Stomach (tissue), 9 donors: Measurements from ENCODE around the gene CHD9. TPM values are rescaled to one million over a fixed set of nuclear protein-coding genes. Genes with fewer than 3 reads are reported as not detected.

Experiments
- DNase-seq, 2 donors: peaks; one replicate each; pipeline versions ENCODE4 v3.0.0 to v3.0.0-alpha.2; 2013 to 2019
- H3K27ac ChIP-seq, 5 donors: fragments of 200-600 bp in 4 of 5; sonication (generic) in 4 of 5; one replicate each; pipeline ENCODE4 v1.5.1; 2013 to 2019; ENCODE audit warnings: mild to moderate bottlenecking in 1 of 5, moderate library complexity in 1 of 5
- H3K27me3 ChIP-seq, 3 donors: fragments of 200-600 bp; sonication (generic); one replicate each; pipeline ENCODE4 v1.5.1; 2017 to 2019; ENCODE audit warnings: mixed run types in 1 of 3
- H3K36me3 ChIP-seq, 4 donors: fragments of 200-600 bp; sonication (generic); 1 replicate in 3 of 4; 2 replicates in 1 of 4; pipeline ENCODE4 v1.5.1; 2016 to 2019
- H3K4me1 ChIP-seq, 4 donors: fragments of 200-600 bp; sonication (generic); one replicate each; pipeline ENCODE4 v1.5.1; 2016 to 2019
- H3K4me3 ChIP-seq, 4 donors: fragments of 200-600 bp; sonication (generic) in 3 of 4; one replicate each; pipeline ENCODE4 v1.5.1; 2016 to 2019; ENCODE audit warnings: mild to moderate bottlenecking in 1 of 4
- H3K9me3 ChIP-seq, 4 donors: fragments of 200-600 bp; sonication (generic); one replicate each; pipeline ENCODE4 v1.5.1; 2016 to 2019
- EP300 ChIP-seq: sonication (generic); formaldehyde crosslinking; IDR thresholded peaks from one replicate; pipeline ENCODE4 v1.6.1; 2017; ENCODE audit warnings: antibody characterized with exemption
- POLR2A ChIP-seq, 4 donors: fragments of 450-650 bp; IDR thresholded peaks; one replicate each; pipeline ENCODE4 v1.6.1; 2016; ENCODE audit warnings: antibody characterized with exemption in 4 of 4, control low read depth in 2 of 4, mild to moderate bottlenecking in 1 of 4, moderate library complexity in 1 of 4
- POLR2AphosphoS5 ChIP-seq, 3 donors: sonication (generic); formaldehyde crosslinking; IDR thresholded peaks; one replicate each; pipeline ENCODE4 v1.6.1; 2016; ENCODE audit warnings: antibody characterized with exemption in 3 of 3
- WGBS, 5 donors: extraction: QIAGEN DNeasy Blood & Tissue Kit in 3 of 5; methylation state at CpG; one replicate each; pipeline versions ENCODE4 v1.1.5 to v1.1.7; 2013 to 2018; 5-methylcytosine and 5-hydroxymethylcytosine counted together
- intact Hi-C: fragments of 100-400 bp; cut with DNase I; formaldehyde crosslinking; loops from one replicate; pipeline ENCODE4 v1.15.1; 2023; ENCODE audit warnings: low total_unique reads
- polyA plus RNA-seq, 3 donors: library from polyadenylated mRNA; stranded (reverse); fragments of 200-250 nt; gene quantifications; one replicate each; pipeline ENCODE4 v1.2.3, GENCODE V29; 2013
- total RNA-seq, 5 donors: library from RNA; depleted of rRNA; stranded (reverse); fragments of >200 nt; gene quantifications; one replicate each; pipeline versions ENCODE4 v1.1.0 to v1.2.3, GENCODE V29; 2014 to 2016
- TF ChIP-seq, protein P1 (sequence below), 7 experiments: fragments of 450-650 bp in 4 of 7; fragments of 200-600 bp in 3 of 7; sonication (generic) in 3 of 7; IDR thresholded peaks; one replicate each; pipeline ENCODE4 v1.5.1; 2016 to 2019; ENCODE audit warnings: antibody characterized with exemption in 7 of 7, control low read depth in 2 of 7, mild to moderate bottlenecking in 1 of 7
- donor health status: healthy with polysubstance abuse.
- donor health status: Bipolar disorder and iron deficiency.
- donor health status: healthy.

Gene CHD9
- total and polyA plus RNA-seq, 8 donors = 8.1 to 224 (median 29.4) TPM

DNA sequence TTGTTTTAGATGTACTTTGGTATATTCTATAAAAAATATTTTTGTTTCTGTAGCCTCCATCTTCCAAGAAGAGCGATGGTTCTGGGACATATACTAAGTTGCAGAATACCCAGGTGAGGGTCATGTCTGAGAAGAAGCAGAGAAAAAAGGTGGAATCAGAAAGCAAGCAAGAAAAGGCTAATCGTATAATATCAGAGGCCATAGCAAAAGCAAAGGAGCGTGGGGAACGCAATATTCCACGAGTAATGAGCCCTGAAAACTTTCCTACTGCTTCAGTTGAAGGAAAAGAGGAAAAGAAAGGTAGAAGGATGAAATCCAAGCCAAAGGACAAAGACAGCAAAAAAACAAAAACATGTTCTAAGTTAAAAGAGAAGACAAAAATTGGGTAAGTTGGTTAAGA lies 154.6 kb downstream of the CHD9 start:
- Histone ChIP-seq H3K36me3 (peaks cover 0 to 3% (median 0%) of the 10 kb centered on the region in 4 donors), H3K27me3 (no peaks in the 10 kb centered on the region), H3K9me3 (no peaks in the 10 kb centered on the region), H3K4me1 (peaks cover 0 to 69% (median 38%) of the 10 kb centered on the region in 4 donors), H3K4me3 (peak overlapping the region; percentile 21 to 44 (median 28)), H3K27ac (peak overlapping the region in 4 of 5 donors; percentile 77 to 88 (median 82))
- WGBS, 5 donors = 18 to 45% (median 26%) methylated on average over 5 of the region's 5 CpGs
- peak in 1 of 2 donors; percentile 15 for DNase-seq
- intact Hi-C loops = no loop called here
- TF ChIP-seq, protein P1, sequence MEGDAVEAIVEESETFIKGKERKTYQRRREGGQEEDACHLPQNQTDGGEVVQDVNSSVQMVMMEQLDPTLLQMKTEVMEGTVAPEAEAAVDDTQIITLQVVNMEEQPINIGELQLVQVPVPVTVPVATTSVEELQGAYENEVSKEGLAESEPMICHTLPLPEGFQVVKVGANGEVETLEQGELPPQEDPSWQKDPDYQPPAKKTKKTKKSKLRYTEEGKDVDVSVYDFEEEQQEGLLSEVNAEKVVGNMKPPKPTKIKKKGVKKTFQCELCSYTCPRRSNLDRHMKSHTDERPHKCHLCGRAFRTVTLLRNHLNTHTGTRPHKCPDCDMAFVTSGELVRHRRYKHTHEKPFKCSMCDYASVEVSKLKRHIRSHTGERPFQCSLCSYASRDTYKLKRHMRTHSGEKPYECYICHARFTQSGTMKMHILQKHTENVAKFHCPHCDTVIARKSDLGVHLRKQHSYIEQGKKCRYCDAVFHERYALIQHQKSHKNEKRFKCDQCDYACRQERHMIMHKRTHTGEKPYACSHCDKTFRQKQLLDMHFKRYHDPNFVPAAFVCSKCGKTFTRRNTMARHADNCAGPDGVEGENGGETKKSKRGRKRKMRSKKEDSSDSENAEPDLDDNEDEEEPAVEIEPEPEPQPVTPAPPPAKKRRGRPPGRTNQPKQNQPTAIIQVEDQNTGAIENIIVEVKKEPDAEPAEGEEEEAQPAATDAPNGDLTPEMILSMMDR (IDR thresholded peaks at IDR 0.05) = no peak
- TF ChIP-seq EP300 (no peak), POLR2A (IDR thresholded peaks at IDR 0.05) (no peak), POLR2AphosphoS5 (IDR thresholded peaks at IDR 0.05) (no peak)

DNA sequence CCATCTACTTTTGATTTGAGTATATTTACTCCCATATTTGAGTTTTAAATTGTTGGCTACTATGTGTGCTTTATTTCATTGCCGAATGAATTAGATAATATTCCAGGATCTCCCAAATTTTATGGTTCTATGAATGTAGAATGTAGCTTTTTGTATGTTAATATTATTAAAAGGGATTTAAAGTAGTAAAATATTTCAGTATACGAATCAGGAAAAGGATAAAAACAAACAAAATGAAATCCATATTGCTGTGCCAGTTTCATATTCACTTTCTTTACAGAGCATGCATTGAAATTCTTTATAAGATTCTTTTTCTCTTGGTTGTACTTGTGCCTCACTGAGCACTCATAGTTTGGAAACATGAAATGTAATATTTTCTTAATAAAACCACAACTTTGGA lies 155.1 kb downstream of the CHD9 start:
- peak overlapping the region; percentile 21 to 44 (median 28) for H3K4me3 ChIP-seq
- WGBS, 5 donors = 13 to 20% (median 17%) methylated on average over 2 of the region's 2 CpGs
- intact Hi-C loops = no loop called here

DNA sequence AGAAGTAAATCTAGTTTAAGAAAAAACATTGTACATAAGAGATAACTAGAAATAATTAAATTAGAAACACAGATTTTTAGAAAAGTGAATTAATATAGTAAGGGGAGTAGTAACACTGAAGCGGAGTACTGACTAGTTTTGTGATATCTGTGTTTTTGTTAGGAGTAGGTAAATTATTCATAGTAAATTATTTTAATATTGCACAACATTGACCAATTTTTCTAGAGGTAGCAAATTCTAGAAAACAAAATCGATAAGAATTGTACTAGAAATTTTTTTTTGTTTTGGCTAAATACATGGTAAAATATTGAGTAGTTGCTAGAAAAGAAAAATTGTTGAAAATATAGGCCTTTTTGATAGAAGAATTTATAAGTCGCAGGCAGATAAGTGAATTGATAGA lies 156.5 kb downstream of the CHD9 start:
- peaks cover 7 to 87% (median 48%) of the 10 kb centered on the region in 4 donors for H3K4me1 ChIP-seq
- H3K4me3 ChIP-seq = peak overlapping the region in 1 of 4 donors; percentile 35
- no peak overlapping the region for H3K27ac ChIP-seq
- H3K27me3 ChIP-seq = no peaks in the 10 kb centered on the region
- TF ChIP-seq EP300 (no peak), POLR2AphosphoS5 (IDR thresholded peaks at IDR 0.05) (no peak), POLR2A (IDR thresholded peaks at IDR 0.05) (no peak)
- TF ChIP-seq, protein P1 (IDR thresholded peaks at IDR 0.05) = no peak
- WGBS, 5 donors = 82 to 88% (median 85%) methylated on average over 3 of the region's 3 CpGs
- no peaks in the 10 kb centered on the region for H3K36me3 ChIP-seq
- DNase-seq = no peak
- intact Hi-C loops = no loop called here
- no peaks in the 10 kb centered on the region for H3K9me3 ChIP-seq

More for the DNA sequence above, 155.1 kb downstream of the CHD9 start:
- TF ChIP-seq, protein P1 (IDR thresholded peaks at IDR 0.05) = no peak
- TF ChIP-seq EP300 (no peak), POLR2A (IDR thresholded peaks at IDR 0.05) (no peak), POLR2AphosphoS5 (IDR thresholded peaks at IDR 0.05) (no peak)
- DNase-seq = no peak
- Histone ChIP-seq H3K27ac (peak overlapping the region in 4 of 5 donors; percentile 77 to 88 (median 82)), H3K9me3 (no peaks in the 10 kb centered on the region), H3K4me1 (peaks cover 0 to 73% (median 39%) of the 10 kb centered on the region in 4 donors), H3K27me3 (no peaks in the 10 kb centered on the region), H3K36me3 (peaks cover 0 to 2% (median 0%) of the 10 kb centered on the region in 4 donors)

DNA sequence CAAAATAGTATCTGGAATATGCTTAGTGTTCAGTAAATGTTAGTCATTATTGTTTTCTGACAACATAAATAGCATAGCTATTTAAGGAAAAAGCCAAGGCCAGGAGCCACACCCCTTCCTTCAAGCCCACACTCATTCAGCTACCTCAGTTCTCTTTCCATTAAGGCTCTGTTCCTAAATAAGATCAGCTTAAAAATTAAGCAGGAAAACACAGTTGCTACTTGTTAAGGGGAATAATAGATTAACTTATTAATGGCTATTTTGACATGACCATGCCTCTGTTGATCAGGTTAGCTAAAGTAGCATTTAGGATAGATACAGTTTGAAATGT lies 158.1 kb downstream of the CHD9 start:
- H3K4me1 ChIP-seq = peaks cover 7 to 98% (median 47%) of the 10 kb centered on the region in 4 donors
- no peak overlapping the region for H3K4me3 ChIP-seq
- H3K27me3 ChIP-seq = no peaks in the 10 kb centered on the region
- intact Hi-C loops = no loop called here
- no peak for DNase-seq
- TF ChIP-seq POLR2AphosphoS5 (IDR thresholded peaks at IDR 0.05) = no peak
- TF ChIP-seq POLR2A (IDR thresholded peaks at IDR 0.05) = no peak
- no peak for TF ChIP-seq EP300
- TF ChIP-seq, protein P1 (IDR thresholded peaks at IDR 0.05) = no peak
- H3K27ac ChIP-seq = peak overlapping the region in 1 of 5 donors; percentile 23
- H3K9me3 ChIP-seq = no peaks in the 10 kb centered on the region
- H3K36me3 ChIP-seq = no peaks in the 10 kb centered on the region
